Ectodermal cell (in vitro differentiated cells): ENCODE results near the gene CMKLR1.

Source experiments
- H3K27ac ChIP-seq: 2 replicates; pipeline ENCODE4 v1.7.0; 2013; ENCODE audit warnings: mild to moderate bottlenecking, low read depth, low read length; ENCODE audit not compliant: insufficient read depth, poor library complexity, severe bottlenecking
- H3K27me3 ChIP-seq: 2 replicates; pipeline ENCODE4 v1.7.0; 2013; ENCODE audit warnings: mild to moderate bottlenecking, low read length; ENCODE audit not compliant: insufficient read depth, control insufficient read depth, poor library complexity, severe bottlenecking
- H3K36me3 ChIP-seq: one replicate; pipeline ENCODE4 v1.7.0; 2013; ENCODE audit warnings: low read length; ENCODE audit not compliant: control insufficient read depth, insufficient read depth
- H3K4me1 ChIP-seq: one replicate; pipeline ENCODE4 v1.7.0; 2013; ENCODE audit warnings: low read length; ENCODE audit not compliant: control insufficient read depth, insufficient read depth
- H3K4me3 ChIP-seq: 2 replicates; pipeline ENCODE4 v1.7.0; 2013; ENCODE audit warnings: low read depth, low read length, control low read depth; ENCODE audit not compliant: insufficient read depth
- H3K9me3 ChIP-seq: 2 replicates; pipeline ENCODE4 v1.7.0; 2013; ENCODE audit warnings: mild to moderate bottlenecking, low read length, moderate library complexity; ENCODE audit not compliant: control insufficient read depth
- WGBS, 2 experiments: methylation state at CpG; one replicate each; pipeline ENCODE4 v1.1.7; 2013; ENCODE audit warnings: missing lambda C conversion rate in 2 of 2; 5-methylcytosine and 5-hydroxymethylcytosine counted together

The CMKLR1 gene

GRCh38 chr12:108363565-108363964 lies 24.5 kb upstream of the CMKLR1 start:
- H3K4me3 ChIP-seq, result no peak overlapping the region
- H3K9me3 ChIP-seq, result no peaks in the 10 kb centered on the region
- H3K27ac ChIP-seq, result no peak overlapping the region
- 52% methylated on average over 1 of the region's 1 CpG for WGBS, 2 experiments
- no peaks in the 10 kb centered on the region for H3K36me3 ChIP-seq
- H3K27me3 ChIP-seq, result no peaks in the 10 kb centered on the region
- H3K4me1 ChIP-seq, result no peaks in the 10 kb centered on the region

- Histone ChIP-seq H3K9me3 (no peaks in the 10 kb centered on the region), H3K27ac (no peak overlapping the region), H3K4me1 (peaks cover 4% of the 10 kb centered on the region), H3K36me3 (no peaks in the 10 kb centered on the region), H3K4me3 (no peak overlapping the region), H3K27me3 (no peaks in the 10 kb centered on the region)
- WGBS, 2 experiments, result 73% methylated on average over 11 of the region's 11 CpGs
These were observed 24.1 kb upstream of the CMKLR1 start for GRCh38 chr12:108363165-108363564.

- Histone ChIP-seq H3K4me3 (no peak overlapping the region), H3K9me3 (no peaks in the 10 kb centered on the region), H3K27me3 (no peaks in the 10 kb centered on the region), H3K4me1 (peaks cover 6% of the 10 kb centered on the region), H3K36me3 (no peaks in the 10 kb centered on the region), H3K27ac (no peak overlapping the region)
- 80 to 88% methylated on average over 3 of the region's 3 CpGs for WGBS, 2 experiments
These were observed 22.5 kb upstream of the CMKLR1 start for GRCh38 chr12:108361606-108362005.

DNA sequence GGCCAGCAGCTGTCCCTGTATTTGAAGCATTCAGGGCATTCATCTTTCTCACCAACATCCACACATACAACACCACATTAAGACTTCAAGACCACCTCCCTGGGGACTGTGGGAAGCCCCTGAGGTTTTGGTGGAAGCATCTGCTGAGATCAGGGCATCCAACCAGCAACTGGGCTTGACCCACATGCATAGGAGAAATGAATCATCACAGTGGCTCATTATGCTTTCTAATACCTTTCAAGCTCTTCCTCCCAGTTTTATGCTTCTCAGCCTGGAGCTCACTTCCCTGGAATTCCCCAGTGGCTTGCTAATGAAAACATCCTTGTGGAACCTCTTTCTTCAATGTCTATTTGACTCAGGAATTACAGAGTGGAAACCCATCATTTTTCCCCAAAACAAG lies 21.4 kb upstream of the CMKLR1 start:
- H3K9me3 ChIP-seq, result no peaks in the 10 kb centered on the region
- peaks cover 6% of the 10 kb centered on the region for H3K4me1 ChIP-seq
- no peaks in the 10 kb centered on the region for H3K27me3 ChIP-seq
- no peak overlapping the region for H3K27ac ChIP-seq
- H3K4me3 ChIP-seq, result no peak overlapping the region
- no peaks in the 10 kb centered on the region for H3K36me3 ChIP-seq

DNA sequence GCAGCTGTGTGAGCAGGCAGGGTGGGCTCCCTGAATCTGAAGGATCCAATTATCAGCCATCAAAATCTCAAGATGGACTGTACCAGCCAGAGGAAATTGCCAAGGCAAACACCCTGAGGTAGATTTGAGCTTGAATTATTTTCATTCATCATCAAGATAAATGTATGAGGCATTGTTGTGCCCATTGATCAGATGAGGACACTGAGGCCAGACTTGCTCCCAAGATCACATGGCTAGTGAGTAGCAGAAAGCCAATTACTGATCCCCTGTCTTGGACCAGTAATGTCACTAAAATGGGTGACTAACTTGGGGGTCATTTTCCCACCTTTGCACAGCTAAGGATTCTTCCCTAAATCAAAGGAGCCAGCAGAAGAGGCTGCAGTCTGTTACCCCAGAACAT lies 20.9 kb upstream of the CMKLR1 start:
- Histone ChIP-seq H3K4me1 (peaks cover 6% of the 10 kb centered on the region), H3K27me3 (no peaks in the 10 kb centered on the region), H3K4me3 (no peak overlapping the region), H3K27ac (no peak overlapping the region), H3K9me3 (no peaks in the 10 kb centered on the region), H3K36me3 (no peaks in the 10 kb centered on the region)

DNA sequence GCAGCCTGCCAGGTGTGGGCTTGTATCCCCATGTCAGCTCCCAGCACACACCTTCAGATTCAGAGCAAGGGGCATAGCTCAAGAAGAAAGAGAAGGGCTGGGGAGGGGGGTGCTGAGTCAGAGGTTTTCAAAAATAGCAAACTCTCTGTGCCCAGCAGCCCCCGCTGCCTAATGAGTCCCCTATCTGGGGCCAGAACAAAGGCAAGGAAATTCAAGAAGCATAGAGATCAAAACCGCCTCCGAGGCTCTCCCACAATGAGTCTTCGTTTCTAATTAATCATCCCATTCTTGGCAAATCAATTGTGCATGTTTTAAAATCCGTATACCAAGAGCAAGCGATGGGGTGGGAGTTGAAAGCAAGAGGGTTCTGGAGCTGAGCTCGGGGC lies 19.5 kb upstream of the CMKLR1 start:
- 51 to 53% methylated on average over 7 of the region's 7 CpGs for WGBS, 2 experiments
- H3K27me3 ChIP-seq, result no peaks in the 10 kb centered on the region
- H3K27ac ChIP-seq, result no peak overlapping the region
- no peaks in the 10 kb centered on the region for H3K36me3 ChIP-seq
- H3K9me3 ChIP-seq, result no peaks in the 10 kb centered on the region
- H3K4me3 ChIP-seq, result no peak overlapping the region
- H3K4me1 ChIP-seq, result peaks cover 6% of the 10 kb centered on the region

GRCh38 chr12:108357834-108358579 lies 18.9 kb upstream of the CMKLR1 start:
- H3K27me3 ChIP-seq, result no peaks in the 10 kb centered on the region
- no peaks in the 10 kb centered on the region for H3K36me3 ChIP-seq
- H3K27ac ChIP-seq, result no peak overlapping the region
- no peaks in the 10 kb centered on the region for H3K9me3 ChIP-seq
- 87 to 96% methylated on average over 1 to 2 of the region's 2 CpGs for WGBS, 2 experiments
- no peak overlapping the region for H3K4me3 ChIP-seq
- H3K4me1 ChIP-seq, result peaks cover 6% of the 10 kb centered on the region

GRCh38 chr12:108356835-108357806 lies 18.0 kb upstream of the CMKLR1 start:
- H3K27ac ChIP-seq, result no peak overlapping the region
- H3K4me3 ChIP-seq, result no peak overlapping the region
- no peaks in the 10 kb centered on the region for H3K36me3 ChIP-seq
- H3K9me3 ChIP-seq, result no peaks in the 10 kb centered on the region
- H3K27me3 ChIP-seq, result no peaks in the 10 kb centered on the region
- H3K4me1 ChIP-seq, result peaks cover 6% of the 10 kb centered on the region
- WGBS, 2 experiments, result 88 to 92% methylated on average over 11 to 12 of the region's 12 CpGs

- Histone ChIP-seq H3K27me3 (no peaks in the 10 kb centered on the region), H3K9me3 (no peaks in the 10 kb centered on the region), H3K4me3 (no peak overlapping the region), H3K27ac (no peak overlapping the region), H3K4me1 (peaks cover 6% of the 10 kb centered on the region), H3K36me3 (no peaks in the 10 kb centered on the region)
- 88 to 91% methylated on average over 2 of the region's 2 CpGs for WGBS, 2 experiments
These were observed 16.0 kb upstream of the CMKLR1 start for GRCh38 chr12:108355069-108355468.

DNA sequence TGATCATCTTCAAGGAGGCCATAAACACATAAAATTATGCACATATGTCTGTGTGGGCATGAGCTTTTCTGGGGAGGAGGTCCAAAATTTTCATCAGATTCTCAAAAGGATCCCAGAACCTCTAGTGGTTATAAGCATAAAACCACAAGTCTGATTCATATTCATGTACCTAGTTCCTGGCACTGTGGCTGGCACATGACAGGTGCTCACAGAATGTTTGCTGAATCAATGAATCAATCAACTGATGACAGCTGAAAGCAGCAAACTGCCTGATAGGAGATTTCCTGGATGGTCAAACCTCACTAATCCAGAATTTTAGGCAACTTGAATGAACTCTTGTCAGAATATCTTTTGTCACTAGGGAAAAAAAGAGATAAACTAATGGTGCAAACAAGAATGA lies 13.5 kb upstream of the CMKLR1 start:
- no peak overlapping the region for H3K27ac ChIP-seq
- no peaks in the 10 kb centered on the region for H3K27me3 ChIP-seq
- H3K4me3 ChIP-seq, result no peak overlapping the region
- H3K4me1 ChIP-seq, result no peaks in the 10 kb centered on the region
- H3K36me3 ChIP-seq, result no peaks in the 10 kb centered on the region
- H3K9me3 ChIP-seq, result no peaks in the 10 kb centered on the region
